Naive thymus-derived CD4-positive, alpha-beta T cell (primary cell): ENCODE measurements around the gene TCF7L1. TPM values are rescaled to one million over a fixed set of nuclear protein-coding genes. Genes with fewer than 3 reads are reported as not detected.
A peak's percentile ranks its signal among the peaks of the same experiment; 100 is the strongest.

Source experiments
- ATAC-seq: fragments of 150-1000 bp; cut with Tn5 transposase; 2 replicates; pipeline ENCODE4 v1.10.0; 2021; ENCODE audit warnings: mild to moderate bottlenecking, moderate library complexity
- CTCF ChIA-PET: fragments of 350-600 bp; sonication (Branson Sonifier 250); formaldehyde crosslinking; loops from one replicate; lab custom pipeline; 2021; ENCODE audit warnings: antibody characterized with exemption; lab: Charles Lee
- POLR2A ChIA-PET: fragments of 350-600 bp; sonication (Branson Sonifier 250); formaldehyde crosslinking; loops from one replicate; lab custom pipeline; 2021; ENCODE audit warnings: antibody characterized with exemption, inconsistent platforms; lab: Charles Lee
- DNase-seq, 9 donors: peaks; one replicate each; pipeline versions ENCODE4 v3.0.0 to v3.0.0-alpha.2; 2020 to 2022; ENCODE audit warnings: mixed read lengths in 1 of 9
- H3K27ac ChIP-seq: one replicate; pipeline ENCODE4 v1.7.0; 2013; ENCODE audit warnings: mild to moderate bottlenecking, low read depth, low read length, moderate library complexity
- H3K27me3 ChIP-seq, 2 donors: one replicate each; pipeline ENCODE4 v1.7.0; 2013; ENCODE audit warnings: low read length in 2 of 2, mild to moderate bottlenecking in 2 of 2, moderate library complexity in 2 of 2; ENCODE audit not compliant: control insufficient read depth in 2 of 2, insufficient read depth in 2 of 2
- H3K36me3 ChIP-seq, 3 experiments: 1 replicate in 2 of 3; 2 replicates in 1 of 3; pipeline ENCODE4 v1.7.0; 2013; ENCODE audit warnings: low read length in 3 of 3, mild to moderate bottlenecking in 3 of 3, moderate library complexity in 1 of 3; ENCODE audit not compliant: insufficient read depth in 3 of 3, control insufficient read depth in 2 of 3
- H3K4me1 ChIP-seq, 2 donors: one replicate each; pipeline ENCODE4 v1.7.0; 2013; ENCODE audit warnings: low read length in 2 of 2, mild to moderate bottlenecking in 2 of 2, moderate library complexity in 1 of 2; ENCODE audit not compliant: control insufficient read depth in 2 of 2, insufficient read depth in 2 of 2
- H3K4me3 ChIP-seq: 2 replicates; pipeline ENCODE4 v1.7.0; 2013; ENCODE audit warnings: mild to moderate bottlenecking, low read length
- H3K9me3 ChIP-seq, 3 experiments: 1 replicate in 2 of 3; 2 replicates in 1 of 3; pipeline ENCODE4 v1.7.0; 2013; ENCODE audit warnings: low read length in 3 of 3; ENCODE audit not compliant: control insufficient read depth in 2 of 3
- H3K27ac Mint-ChIP-seq, 9 donors: one replicate each; pipeline ENCODE4 v1.8.0; 2020 to 2022; ENCODE audit warnings: mixed read lengths in 9 of 9, mild to moderate bottlenecking in 8 of 9, moderate library complexity in 5 of 9, inconsistent platforms in 2 of 9
- H3K27me3 Mint-ChIP-seq, 5 donors: one replicate each; pipeline ENCODE4 v1.8.0; 2021 to 2022; ENCODE audit warnings: mixed read lengths in 5 of 5, mild to moderate bottlenecking in 1 of 5
- H3K36me3 Mint-ChIP-seq, 5 donors: one replicate each; pipeline ENCODE4 v1.8.0; 2020 to 2022; ENCODE audit warnings: mixed read lengths in 5 of 5, mild to moderate bottlenecking in 3 of 5, inconsistent platforms in 1 of 5
- H3K4me1 Mint-ChIP-seq, 7 donors: one replicate each; pipeline ENCODE4 v1.8.0; 2020 to 2022; ENCODE audit warnings: mixed read lengths in 7 of 7, mild to moderate bottlenecking in 3 of 7, inconsistent platforms in 1 of 7
- H3K4me3 Mint-ChIP-seq, 10 donors: one replicate each; pipeline ENCODE4 v1.8.0; 2020 to 2022; ENCODE audit warnings: mild to moderate bottlenecking in 10 of 10, mixed read lengths in 10 of 10, moderate library complexity in 6 of 10, inconsistent platforms in 2 of 10
- H3K9me3 Mint-ChIP-seq, 11 donors: one replicate each; pipeline ENCODE4 v1.8.0; 2020 to 2022; ENCODE audit warnings: mixed read lengths in 11 of 11, mild to moderate bottlenecking in 4 of 11, inconsistent platforms in 1 of 11, moderate library complexity in 1 of 11
- intact Hi-C, 2 donors: fragments of 100-400 bp; cut with micrococcal nuclease; formaldehyde crosslinking; loops; one replicate each; pipeline ENCODE4 v1.15.1; 2023
- polyA plus RNA-seq, 2 donors: library from polyadenylated mRNA; unstranded; fragments of 300-500 nt; fragmentation: Illumina TruSeq; gene quantifications; one replicate each; pipeline ENCODE4 v1.2.3, GENCODE V29; 2021
- total RNA-seq, 6 experiments: library from RNA in 5 of 6; stranded (reverse) in 5 of 6; gene quantifications; 1 replicate in 5 of 6; 2 replicates in 1 of 6; pipeline ENCODE4 v1.2.3 and lab custom pipeline; 2021 to 2026

TCF7L1 gene
- total and polyA plus RNA-seq, 7 experiments from 2014 or later: 0.08 to 0.16 TPM; not detected in 5

GRCh38 chr2:85158559-85159273 is 25.5 kb downstream of the TCF7L1 start:
- Mint-ChIP-seq H3K27ac (no peak overlapping the region), H3K9me3 (no peaks in the 10 kb centered on the region), H3K4me3 (no peak overlapping the region), H3K27me3 (peaks cover 0 to 7% (median 0%) of the 10 kb centered on the region in 5 donors), H3K4me1 (no peaks in the 10 kb centered on the region), H3K36me3 (no peaks in the 10 kb centered on the region)
- H3K9me3 ChIP-seq: no peaks in the 10 kb centered on the region
- H3K4me3 ChIP-seq: no peak overlapping the region
- ChIA-PET POLR2A (no interaction called here), CTCF (no interaction called here)
- H3K27ac ChIP-seq: no peak overlapping the region
- DNase-seq (no peak), ATAC-seq (no peak)
- H3K4me1 ChIP-seq: no peaks in the 10 kb centered on the region
- intact Hi-C loops: no loop called here
- no peaks in the 10 kb centered on the region for H3K27me3 ChIP-seq
- H3K36me3 ChIP-seq: no peaks in the 10 kb centered on the region

GRCh38 chr2:85159589-85159988 is 26.4 kb downstream of the TCF7L1 start:
- H3K4me3 ChIP-seq: no peak overlapping the region
- Mint-ChIP-seq H3K4me1 (no peaks in the 10 kb centered on the region), H3K27ac (no peak overlapping the region), H3K4me3 (no peak overlapping the region), H3K9me3 (no peaks in the 10 kb centered on the region), H3K27me3 (peaks cover 0 to 7% (median 0%) of the 10 kb centered on the region in 5 donors), H3K36me3 (no peaks in the 10 kb centered on the region)
- no peaks in the 10 kb centered on the region for H3K27me3 ChIP-seq
- intact Hi-C loops: no loop called here
- CTCF ChIA-PET: no interaction called here
- POLR2A ChIA-PET: no interaction called here
- ATAC-seq (no peak), DNase-seq (no peak)
- no peaks in the 10 kb centered on the region for H3K4me1 ChIP-seq
- H3K36me3 ChIP-seq: no peaks in the 10 kb centered on the region
- H3K9me3 ChIP-seq: no peaks in the 10 kb centered on the region
- H3K27ac ChIP-seq: no peak overlapping the region

- POLR2A ChIA-PET: no interaction called here
- no peaks in the 10 kb centered on the region for H3K4me1 Mint-ChIP-seq
- H3K4me3 Mint-ChIP-seq: no peak overlapping the region
- Histone ChIP-seq H3K27ac (no peak overlapping the region), H3K9me3 (no peaks in the 10 kb centered on the region), H3K4me3 (no peak overlapping the region), H3K4me1 (no peaks in the 10 kb centered on the region), H3K27me3 (no peaks in the 10 kb centered on the region), H3K36me3 (no peaks in the 10 kb centered on the region)
- DNase-seq (no peak), ATAC-seq (no peak)
- no peaks in the 10 kb centered on the region for H3K36me3 Mint-ChIP-seq
- peaks cover 0 to 7% (median 0%) of the 10 kb centered on the region in 5 donors for H3K27me3 Mint-ChIP-seq
- CTCF ChIA-PET: no interaction called here
- intact Hi-C loops: no loop called here
- no peak overlapping the region for H3K27ac Mint-ChIP-seq
- H3K9me3 Mint-ChIP-seq: no peaks in the 10 kb centered on the region
These were observed 28.1 kb downstream of the TCF7L1 start for GRCh38 chr2:85160966-85161960.

GRCh38 chr2:85162746-85163301 is 29.6 kb downstream of the TCF7L1 start:
- Histone ChIP-seq H3K4me1 (no peaks in the 10 kb centered on the region), H3K27ac (no peak overlapping the region), H3K36me3 (no peaks in the 10 kb centered on the region), H3K9me3 (no peaks in the 10 kb centered on the region), H3K4me3 (no peak overlapping the region), H3K27me3 (no peaks in the 10 kb centered on the region)
- ChIA-PET POLR2A (no interaction called here), CTCF (no interaction called here)
- DNase-seq (no peak), ATAC-seq (no peak)
- H3K4me3 Mint-ChIP-seq: no peak overlapping the region
- no peaks in the 10 kb centered on the region for H3K9me3 Mint-ChIP-seq
- H3K27me3 Mint-ChIP-seq: peaks cover 0 to 9% (median 0%) of the 10 kb centered on the region in 5 donors
- intact Hi-C loops: no loop called here
- no peaks in the 10 kb centered on the region for H3K4me1 Mint-ChIP-seq
- H3K36me3 Mint-ChIP-seq: no peaks in the 10 kb centered on the region
- no peak overlapping the region for H3K27ac Mint-ChIP-seq

GRCh38 chr2:85163675-85164074 is 30.5 kb downstream of the TCF7L1 start:
- Histone ChIP-seq H3K4me3 (no peak overlapping the region), H3K36me3 (no peaks in the 10 kb centered on the region), H3K4me1 (no peaks in the 10 kb centered on the region), H3K9me3 (no peaks in the 10 kb centered on the region), H3K27ac (no peak overlapping the region), H3K27me3 (no peaks in the 10 kb centered on the region)
- no peak overlapping the region for H3K27ac Mint-ChIP-seq
- H3K9me3 Mint-ChIP-seq: peaks cover 0 to 1% (median 0%) of the 10 kb centered on the region in 11 donors
- H3K4me1 Mint-ChIP-seq: no peaks in the 10 kb centered on the region
- ATAC-seq: no peak
- no peaks in the 10 kb centered on the region for H3K36me3 Mint-ChIP-seq
- H3K27me3 Mint-ChIP-seq: peaks cover 0 to 14% (median 0%) of the 10 kb centered on the region in 5 donors
- POLR2A ChIA-PET: no interaction called here
- intact Hi-C loops: no loop called here
- CTCF ChIA-PET: no interaction called here
- DNase-seq: no peak
- H3K4me3 Mint-ChIP-seq: no peak overlapping the region

GRCh38 chr2:85164145-85164569 is 31.0 kb downstream of the TCF7L1 start:
- intact Hi-C loops: no loop called here
- H3K27ac Mint-ChIP-seq: peak overlapping the region in 1 of 9 donors; percentile 12
- Histone ChIP-seq H3K4me1 (no peaks in the 10 kb centered on the region), H3K27ac (no peak overlapping the region), H3K4me3 (no peak overlapping the region), H3K9me3 (no peaks in the 10 kb centered on the region), H3K27me3 (no peaks in the 10 kb centered on the region), H3K36me3 (no peaks in the 10 kb centered on the region)
- H3K4me3 Mint-ChIP-seq: no peak overlapping the region
- no peak for ATAC-seq
- no peak for DNase-seq
- POLR2A ChIA-PET: no interaction called here
- H3K9me3 Mint-ChIP-seq: peaks cover 0 to 1% (median 0%) of the 10 kb centered on the region in 11 donors
- peaks cover 0 to 14% (median 0%) of the 10 kb centered on the region in 5 donors for H3K27me3 Mint-ChIP-seq
- CTCF ChIA-PET: no interaction called here
- no peaks in the 10 kb centered on the region for H3K36me3 Mint-ChIP-seq
- H3K4me1 Mint-ChIP-seq: no peaks in the 10 kb centered on the region
